OCI-LY7 (cell line): Measurements from ENCODE around the gene DTHD1.

ENCODE experiments used
- EZH2phosphoT487 ChIP-seq: fragments of 200-600 bp; sonication (generic); IDR thresholded peaks from 2 replicates; pipeline ENCODE4 v1.6.1; 2018; ENCODE audit warnings: low read depth, borderline replicate concordance, mild to moderate bottlenecking, mixed run types, antibody characterized with exemption, low read length, moderate library complexity, mixed read lengths
- TF ChIP-seq, protein P1 (sequence below): fragments of 200-600 bp; sonication (generic); conservative IDR thresholded peaks from 2 replicates; pipeline ENCODE4 v1.5.1; 2014; ENCODE audit warnings: mild to moderate bottlenecking, antibody characterized with exemption, low read length, moderate library complexity, mixed read lengths

DNA sequence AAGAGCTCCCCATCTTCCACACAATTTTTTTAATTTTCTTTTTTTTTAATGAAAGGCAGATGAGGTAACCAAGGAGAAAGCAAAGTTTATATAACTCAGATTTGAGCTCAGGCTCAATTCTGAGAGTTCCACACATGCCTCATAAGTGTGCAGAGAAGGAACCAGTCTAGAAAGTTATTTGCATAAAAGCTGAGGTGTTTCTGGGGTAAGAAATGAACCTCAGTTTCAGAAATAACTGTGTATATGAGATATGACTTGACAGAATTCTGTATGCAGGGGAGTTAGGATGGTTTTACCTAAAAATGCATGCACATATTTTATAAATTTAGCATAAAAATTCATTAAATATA lies 51.3 kb downstream of the DTHD1 start:
- TF ChIP-seq, protein P1, sequence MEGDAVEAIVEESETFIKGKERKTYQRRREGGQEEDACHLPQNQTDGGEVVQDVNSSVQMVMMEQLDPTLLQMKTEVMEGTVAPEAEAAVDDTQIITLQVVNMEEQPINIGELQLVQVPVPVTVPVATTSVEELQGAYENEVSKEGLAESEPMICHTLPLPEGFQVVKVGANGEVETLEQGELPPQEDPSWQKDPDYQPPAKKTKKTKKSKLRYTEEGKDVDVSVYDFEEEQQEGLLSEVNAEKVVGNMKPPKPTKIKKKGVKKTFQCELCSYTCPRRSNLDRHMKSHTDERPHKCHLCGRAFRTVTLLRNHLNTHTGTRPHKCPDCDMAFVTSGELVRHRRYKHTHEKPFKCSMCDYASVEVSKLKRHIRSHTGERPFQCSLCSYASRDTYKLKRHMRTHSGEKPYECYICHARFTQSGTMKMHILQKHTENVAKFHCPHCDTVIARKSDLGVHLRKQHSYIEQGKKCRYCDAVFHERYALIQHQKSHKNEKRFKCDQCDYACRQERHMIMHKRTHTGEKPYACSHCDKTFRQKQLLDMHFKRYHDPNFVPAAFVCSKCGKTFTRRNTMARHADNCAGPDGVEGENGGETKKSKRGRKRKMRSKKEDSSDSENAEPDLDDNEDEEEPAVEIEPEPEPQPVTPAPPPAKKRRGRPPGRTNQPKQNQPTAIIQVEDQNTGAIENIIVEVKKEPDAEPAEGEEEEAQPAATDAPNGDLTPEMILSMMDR, result no peak
- TF ChIP-seq EZH2phosphoT487, result no peak
